IMR-90 (cell line): Measurements from ENCODE around the gene ABHD6. TPM values are rescaled to one million over a fixed set of nuclear protein-coding genes. Genes with fewer than 3 reads are reported as not detected.

Experiments
- ATAC-seq: fragments of 200-7000 bp; cut with Tn5 transposase; 2 replicates; pipeline ENCODE4 v1.9.1; 2020; ENCODE audit warnings: low read depth, mild to moderate bottlenecking, moderate library complexity
- BruUV-seq: library from RNA; stranded (reverse); fragments of 400-500 nt; replicated peaks from 2 replicates; lab custom pipeline; 2021; lab: Mats Ljungman, UMichigan
- CTCF ChIA-PET: fragments of 300-600 bp; formaldehyde crosslinking; extraction: SDS; loops from one replicate; lab custom pipeline; 2021; ENCODE audit warnings: antibody characterized with exemption; lab: Yijun Ruan, JAX
- POLR2A ChIA-PET: fragments of 300-600 bp; sonication (Branson Sonifier 250); formaldehyde crosslinking; loops from one replicate; lab custom pipeline; 2022; ENCODE audit warnings: antibody characterized with exemption; ENCODE audit not compliant: unreplicated experiment; lab: Charles Lee
- DNase-seq: peaks from one replicate; pipeline ENCODE4 v3.0.0; 2013
- H2AFZ ChIP-seq: replicated peaks from 2 replicates; pipeline ENCODE3; 2013; ENCODE audit warnings: low read length, mild to moderate bottlenecking; ENCODE audit not compliant: poor library complexity
- H2AK5ac ChIP-seq: 2 replicates; pipeline ENCODE4 v1.6.1; 2013; ENCODE audit warnings: low read depth, low read length, inconsistent platforms
- H2AK9ac ChIP-seq: replicated peaks from 2 replicates; pipeline ENCODE3; 2013; ENCODE audit warnings: mild to moderate bottlenecking, low read depth, low read length, moderate library complexity; ENCODE audit not compliant: poor library complexity
- H2BK120ac ChIP-seq: 2 replicates; pipeline ENCODE4 v1.6.1; 2013; ENCODE audit warnings: low read depth, low read length, inconsistent platforms
- H2BK15ac ChIP-seq: 3 replicates; pipeline ENCODE4 v1.6.1; 2013; ENCODE audit warnings: low read depth, low read length, inconsistent platforms
- H2BK20ac ChIP-seq: 2 replicates; pipeline ENCODE4 v1.6.1; 2013; ENCODE audit warnings: low read depth, mild to moderate bottlenecking, inconsistent platforms, low read length, moderate library complexity
- H2BK5ac ChIP-seq: 2 replicates; pipeline ENCODE4 v1.6.1; 2013; ENCODE audit warnings: mild to moderate bottlenecking, low read depth, low read length, inconsistent platforms; ENCODE audit not compliant: poor library complexity, severe bottlenecking
- H3K14ac ChIP-seq: replicated peaks from 2 replicates; pipeline ENCODE4 v1.6.1; 2013; ENCODE audit warnings: low read depth, low read length, inconsistent platforms
- H3K18ac ChIP-seq: 2 replicates; pipeline ENCODE4 v1.6.1; 2013; ENCODE audit warnings: low read depth, low read length, control low read depth
- H3K23ac ChIP-seq: 2 replicates; pipeline ENCODE4 v1.6.1; 2013; ENCODE audit warnings: low read depth, low read length, inconsistent platforms
- H3K27ac ChIP-seq: 2 replicates; pipeline ENCODE4 v1.5.1; 2013; ENCODE audit warnings: mild to moderate bottlenecking, control low read depth, low read length; ENCODE audit not compliant: insufficient read depth
- H3K27me3 ChIP-seq: 2 replicates; pipeline ENCODE4 v1.6.1; 2013; ENCODE audit warnings: low read length; ENCODE audit not compliant: control insufficient read depth, insufficient read depth
- H3K36me3 ChIP-seq: 2 replicates; pipeline ENCODE4 v1.6.1; 2013; ENCODE audit warnings: low read length, mixed read lengths; ENCODE audit not compliant: control insufficient read depth, insufficient read depth
- H3K4ac ChIP-seq: 2 replicates; pipeline ENCODE4 v1.6.1; 2013; ENCODE audit warnings: low read depth, low read length, inconsistent platforms
- H3K4me1 ChIP-seq: 2 replicates; pipeline ENCODE4 v1.6.1; 2013; ENCODE audit warnings: low read length, mixed read lengths; ENCODE audit not compliant: control insufficient read depth, insufficient read depth
- H3K4me2 ChIP-seq: 2 replicates; pipeline ENCODE4 v1.6.1; 2013; ENCODE audit warnings: low read depth, mild to moderate bottlenecking, control low read depth, low read length, moderate library complexity
- H3K4me3 ChIP-seq: 2 replicates; pipeline ENCODE4 v1.5.1; 2013; ENCODE audit warnings: low read depth, mild to moderate bottlenecking, control low read depth, low read length, moderate library complexity; ENCODE audit not compliant: insufficient read depth
- H3K56ac ChIP-seq: 2 replicates; pipeline ENCODE4 v1.6.1; 2013; ENCODE audit warnings: low read length, inconsistent platforms; ENCODE audit not compliant: insufficient read depth; ENCODE audit errors: extremely low read depth
- H3K79me1 ChIP-seq, 2 experiments: 2 replicates each; pipeline ENCODE4 v1.6.1; 2013; ENCODE audit warnings: low read length in 2 of 2, inconsistent platforms in 1 of 2, low read depth in 1 of 2
- H3K9ac ChIP-seq: 2 replicates; pipeline ENCODE4 v1.6.1; 2013; ENCODE audit warnings: low read depth, low read length, control low read depth
- H3K9me1 ChIP-seq: 2 replicates; pipeline ENCODE4 v1.6.1; 2013; ENCODE audit warnings: low read length, inconsistent platforms; ENCODE audit not compliant: insufficient read depth
- H3K9me3 ChIP-seq: 2 replicates; pipeline ENCODE4 v1.6.1; 2013; ENCODE audit warnings: low read length; ENCODE audit not compliant: control insufficient read depth, insufficient read depth
- H4K20me1 ChIP-seq: 2 replicates; pipeline ENCODE4 v1.6.1; 2013; ENCODE audit warnings: low read length, inconsistent platforms; ENCODE audit not compliant: insufficient read depth
- H4K5ac ChIP-seq: 2 replicates; pipeline ENCODE4 v1.6.1; 2013; ENCODE audit warnings: mild to moderate bottlenecking, low read depth, low read length, control low read depth
- H4K8ac ChIP-seq, 2 experiments: 2 replicates each; pipeline ENCODE4 v1.6.1; 2013; ENCODE audit warnings: low read depth in 2 of 2, low read length in 2 of 2, control low read depth in 1 of 2, inconsistent platforms in 1 of 2
- H4K91ac ChIP-seq: 2 replicates; pipeline ENCODE4 v1.6.1; 2013; ENCODE audit warnings: low read depth, low read length, inconsistent platforms; ENCODE audit not compliant: insufficient read depth
- BHLHE40 ChIP-seq: fragments of 150-350 bp; IDR thresholded peaks from 2 replicates; pipeline ENCODE4 v1.6.1; 2016; ENCODE audit warnings: mild to moderate bottlenecking, low read depth, low read length
- CEBPB ChIP-seq: IDR thresholded peaks from 2 replicates; pipeline ENCODE4 v1.6.1; 2012; ENCODE audit warnings: low read depth, low read length, improper control_type of control experiment
- FOS ChIP-seq: fragments of 150-350 bp; IDR thresholded peaks from 2 replicates; pipeline ENCODE4 v1.6.1; 2016; ENCODE audit warnings: low read depth, low read length
- MAZ ChIP-seq: IDR thresholded peaks from 2 replicates; pipeline ENCODE4 v1.6.1; 2012; ENCODE audit warnings: low read depth, mild to moderate bottlenecking, low read length, improper control_type of control experiment, moderate library complexity, borderline replicate concordance
- MXI1 ChIP-seq: IDR thresholded peaks from 2 replicates; pipeline ENCODE4 v1.6.1; 2012; ENCODE audit warnings: low read depth, mild to moderate bottlenecking, low read length, moderate library complexity, borderline replicate concordance
- POLR2A ChIP-seq: IDR thresholded peaks from 2 replicates; pipeline ENCODE4 v1.6.1; 2012; ENCODE audit warnings: mild to moderate bottlenecking, low read depth, low read length
- RAD21 ChIP-seq: IDR thresholded peaks from 2 replicates; pipeline ENCODE4 v1.6.1; 2012; ENCODE audit warnings: low read length, improper control_type of control experiment
- RCOR1 ChIP-seq: IDR thresholded peaks from 2 replicates; pipeline ENCODE4 v1.6.1; 2012; ENCODE audit warnings: mild to moderate bottlenecking, low read length, improper control_type of control experiment; ENCODE audit not compliant: insufficient replicate concordance
- RFX5 ChIP-seq: IDR thresholded peaks from 2 replicates; pipeline ENCODE4 v1.8.0; 2012; ENCODE audit warnings: low read depth, mild to moderate bottlenecking, low read length, moderate library complexity
- WGBS, 2 experiments: methylation state at CpG; one replicate each; pipeline versions ENCODE4 v1.1.5 to v1.1.7; 2013; ENCODE audit warnings: missing lambda C conversion rate in 2 of 2; ENCODE audit not compliant: insufficient read length in 1 of 2; ENCODE audit errors: extremely low coverage in 2 of 2; 5-methylcytosine and 5-hydroxymethylcytosine counted together
- dilution Hi-C: fragments of 300-500 bp; cut with HindIII; formaldehyde crosslinking; loops from one replicate; pipeline ENCODE4 v1.14.3; 2018; ENCODE audit warnings: low sequenced_read_pairs; ENCODE audit not compliant: unreplicated experiment
- in situ Hi-C: fragments of 300-500 bp; cut with MboI; formaldehyde crosslinking; loops from 3 replicates; pipeline ENCODE4 v1.14.3; 2019; ENCODE audit warnings: low sequenced_read_pairs, inconsistent platforms, mixed read lengths
- intact Hi-C: fragments of 100-400 bp; cut with micrococcal nuclease; formaldehyde crosslinking; loops from 2 replicates; pipeline ENCODE4 v1.10.0; 2022
- polyA plus RNA-seq, 3 experiments: library from polyadenylated mRNA; depleted of rRNA; stranded (reverse); fragments of >200 nt; gene quantifications; 2 replicates each; pipeline ENCODE4 v1.2.3, GENCODE V29; 2012; ENCODE audit warnings: low replicate concordance in 1 of 3
- total RNA-seq: library from RNA; depleted of rRNA; stranded (reverse); fragments of >200 nt; gene quantifications from 2 replicates; pipeline ENCODE4 v1.2.3, GENCODE V29; 2012
- TF ChIP-seq, protein P1 (sequence below): fragments of 150-350 bp; IDR thresholded peaks from 2 replicates; pipeline ENCODE4 v1.6.1; 2016; ENCODE audit warnings: low read depth, mild to moderate bottlenecking, low read length, moderate library complexity, borderline replicate concordance
- TF ChIP-seq, protein P2 (sequence below): conservative IDR thresholded peaks from 2 replicates; pipeline ENCODE4 v1.5.1; 2012; ENCODE audit warnings: mild to moderate bottlenecking, low read depth, low read length, improper control_type of control experiment
- TF ChIP-seq, protein P3 (sequence below): fragments of 150-350 bp; IDR thresholded peaks from 2 replicates; pipeline ENCODE4 v1.6.1; 2017; ENCODE audit warnings: mild to moderate bottlenecking, antibody characterized with exemption, low read length, low read depth

Gene ABHD6
- total and polyA plus RNA-seq, 2 of the 4 experiments (the other 2 are of a cell fraction), result 5.0 to 5.6 TPM

DNA sequence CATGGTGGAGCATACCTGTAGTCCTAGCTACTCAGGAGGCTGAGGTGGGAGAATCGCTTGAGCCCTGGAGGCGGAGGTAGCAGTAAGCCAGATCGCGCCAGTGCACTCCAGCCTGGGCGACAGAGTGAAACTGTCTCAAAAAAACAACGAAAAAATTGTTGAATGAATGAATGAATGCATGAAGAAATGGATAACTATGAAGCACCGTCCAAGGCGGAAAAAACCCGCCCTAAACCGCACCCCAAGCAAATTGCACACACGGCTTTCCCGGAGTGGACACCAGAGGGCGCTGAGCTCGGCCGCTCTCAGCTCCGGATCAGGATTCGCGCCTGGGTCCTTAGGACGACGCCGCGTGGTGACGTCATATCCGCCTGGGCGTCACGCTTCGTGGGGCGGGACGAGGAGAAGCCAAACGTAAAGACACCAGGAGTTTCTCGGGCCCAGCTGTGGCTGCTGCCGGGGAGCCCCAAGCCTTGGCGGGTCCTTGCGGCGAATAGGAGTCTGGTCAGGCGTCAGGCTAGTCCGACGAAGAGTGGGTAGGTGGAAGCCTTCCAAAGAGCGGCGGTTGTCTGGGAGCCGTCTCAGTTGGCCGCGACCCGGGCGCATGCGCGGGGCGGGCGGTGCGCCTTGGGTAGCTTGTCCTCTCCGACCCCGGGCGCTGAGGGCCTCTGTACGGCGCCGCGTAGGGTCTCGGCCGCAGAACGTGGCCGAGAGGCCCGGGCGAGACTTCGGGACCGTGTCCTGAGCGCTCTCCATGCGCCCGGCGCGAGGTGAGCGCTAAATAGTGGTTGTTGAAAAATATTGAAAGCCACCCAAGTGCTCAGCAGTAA lies 68.5 kb downstream of the ABHD6 start, which contains the start of the genes HTD2 and RPP14:
TSS of gene HTD2 (plus strand) at position 639 of the 830 bp plus-strand sequence. CDS start 11,094 bp downstream, outside the sequence.
TSS of gene RPP14 (plus strand) at position 364 of the 830 bp plus-strand sequence. CDS start 4,085 bp downstream, outside the sequence.
- H2AK9ac ChIP-seq, result peak within 1 kb of the TSS; percentile 95
- peak within 1 kb of the TSS; percentile 82 for H3K18ac ChIP-seq
- peak; percentile 97 for DNase-seq
- peak within 1 kb of the TSS; percentile 94 for H3K27ac ChIP-seq
- H2AFZ ChIP-seq, result peak within 1 kb of the TSS; percentile 98
- H3K56ac ChIP-seq, result peak within 1 kb of the TSS; percentile 97
- peak within 1 kb of the TSS; percentile 74 for H3K4me3 ChIP-seq
- H3K27me3 ChIP-seq, result peaks cover 9% of the 10 kb centered on the region
- dilution Hi-C loops (no loop called here), in situ Hi-C loops (loop anchor here (10.0 kb wide), 1 partner anchor 301 kb away; the partner anchor contains the start of gene FLNB), intact Hi-C loops (loop anchor here (1.0 to 10.0 kb wide), 3 partner anchors 108 to 319 kb away; no protein-coding TSS in a partner anchor)
- peak within 1 kb of the TSS; percentile 78 for H2BK120ac ChIP-seq
- peak within 1 kb of the TSS; percentile 82 for H2AK5ac ChIP-seq
- peak; percentile 92 for ATAC-seq
- CTCF ChIA-PET, result interaction anchor here (0.6 to 2.5 kb wide), 14 partner anchors 11 to 473 kb away, joined by 3 to 18 read pairs (median 4); no protein-coding TSS in a partner anchor
- H2BK15ac ChIP-seq, result peak within 1 kb of the TSS; percentile 4; the same call in 1 of the 3 replicates
- peak within 1 kb of the TSS; percentile 93 for H3K9ac ChIP-seq
- peaks cover 19 to 38% of the 10 kb centered on the region in 2 experiments for H3K79me1 ChIP-seq
- peaks cover 36% of the 10 kb centered on the region for H4K20me1 ChIP-seq
- peak within 1 kb of the TSS; percentile 34 to 98 for H4K8ac ChIP-seq
- peak within 1 kb of the TSS; percentile 92 for H2BK5ac ChIP-seq
- POLR2A ChIA-PET, result interaction anchor here (0.9 to 1.0 kb wide), 2 partner anchors 34 to 186 kb away, joined by 3 read pairs; partner anchors contain the start of gene KCTD6
- H3K14ac ChIP-seq, result peak within 1 kb of the TSS; percentile 94
- peak within 1 kb of the TSS; percentile 89 for H4K5ac ChIP-seq
- H3K4ac ChIP-seq, result peak within 1 kb of the TSS; percentile 93
- peak within 1 kb of the TSS; percentile 98 for H3K4me2 ChIP-seq
- WGBS, 2 experiments, result 3% methylated on average over 42 of the region's 71 CpGs; no CpG with 5 or more reads in 1 of the 2 experiments
- peaks cover 6% of the 10 kb centered on the region for H3K4me1 ChIP-seq
- no peak within 1 kb of the TSS for H2BK20ac ChIP-seq
- H3K9me1 ChIP-seq, result peaks cover 4% of the 10 kb centered on the region
- H3K23ac ChIP-seq, result peak within 1 kb of the TSS; percentile 93
- H4K91ac ChIP-seq, result peak within 1 kb of the TSS; percentile 91
- no peaks in the 10 kb centered on the region for H3K9me3 ChIP-seq
- H3K36me3 ChIP-seq, result peaks cover 5% of the 10 kb centered on the region
- no TSS peak for BruUV-seq
- TF ChIP-seq, protein P1, sequence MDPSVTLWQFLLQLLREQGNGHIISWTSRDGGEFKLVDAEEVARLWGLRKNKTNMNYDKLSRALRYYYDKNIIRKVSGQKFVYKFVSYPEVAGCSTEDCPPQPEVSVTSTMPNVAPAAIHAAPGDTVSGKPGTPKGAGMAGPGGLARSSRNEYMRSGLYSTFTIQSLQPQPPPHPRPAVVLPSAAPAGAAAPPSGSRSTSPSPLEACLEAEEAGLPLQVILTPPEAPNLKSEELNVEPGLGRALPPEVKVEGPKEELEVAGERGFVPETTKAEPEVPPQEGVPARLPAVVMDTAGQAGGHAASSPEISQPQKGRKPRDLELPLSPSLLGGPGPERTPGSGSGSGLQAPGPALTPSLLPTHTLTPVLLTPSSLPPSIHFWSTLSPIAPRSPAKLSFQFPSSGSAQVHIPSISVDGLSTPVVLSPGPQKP, result no peak
- TF ChIP-seq RAD21 (peak; percentile 42), MAZ (peak; percentile 25; the same call in 1 of the 2 replicates), RFX5 (no peak), POLR2A (peak; percentile 92), FOS (peak; percentile 48; the same call in 1 of the 2 replicates), CEBPB (peak; percentile 50), MXI1 (peak; percentile 43; the same call in 1 of the 2 replicates), BHLHE40 (peak; percentile 51), RCOR1 (no peak)
- TF ChIP-seq, protein P2, sequence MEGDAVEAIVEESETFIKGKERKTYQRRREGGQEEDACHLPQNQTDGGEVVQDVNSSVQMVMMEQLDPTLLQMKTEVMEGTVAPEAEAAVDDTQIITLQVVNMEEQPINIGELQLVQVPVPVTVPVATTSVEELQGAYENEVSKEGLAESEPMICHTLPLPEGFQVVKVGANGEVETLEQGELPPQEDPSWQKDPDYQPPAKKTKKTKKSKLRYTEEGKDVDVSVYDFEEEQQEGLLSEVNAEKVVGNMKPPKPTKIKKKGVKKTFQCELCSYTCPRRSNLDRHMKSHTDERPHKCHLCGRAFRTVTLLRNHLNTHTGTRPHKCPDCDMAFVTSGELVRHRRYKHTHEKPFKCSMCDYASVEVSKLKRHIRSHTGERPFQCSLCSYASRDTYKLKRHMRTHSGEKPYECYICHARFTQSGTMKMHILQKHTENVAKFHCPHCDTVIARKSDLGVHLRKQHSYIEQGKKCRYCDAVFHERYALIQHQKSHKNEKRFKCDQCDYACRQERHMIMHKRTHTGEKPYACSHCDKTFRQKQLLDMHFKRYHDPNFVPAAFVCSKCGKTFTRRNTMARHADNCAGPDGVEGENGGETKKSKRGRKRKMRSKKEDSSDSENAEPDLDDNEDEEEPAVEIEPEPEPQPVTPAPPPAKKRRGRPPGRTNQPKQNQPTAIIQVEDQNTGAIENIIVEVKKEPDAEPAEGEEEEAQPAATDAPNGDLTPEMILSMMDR, result peak; percentile 98
- TF ChIP-seq, protein P3, sequence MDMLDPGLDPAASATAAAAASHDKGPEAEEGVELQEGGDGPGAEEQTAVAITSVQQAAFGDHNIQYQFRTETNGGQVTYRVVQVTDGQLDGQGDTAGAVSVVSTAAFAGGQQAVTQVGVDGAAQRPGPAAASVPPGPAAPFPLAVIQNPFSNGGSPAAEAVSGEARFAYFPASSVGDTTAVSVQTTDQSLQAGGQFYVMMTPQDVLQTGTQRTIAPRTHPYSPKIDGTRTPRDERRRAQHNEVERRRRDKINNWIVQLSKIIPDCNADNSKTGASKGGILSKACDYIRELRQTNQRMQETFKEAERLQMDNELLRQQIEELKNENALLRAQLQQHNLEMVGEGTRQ, result peak; percentile 24; the same call in 1 of the 2 replicates
